Measurements from ENCODE around the gene CHD9. TPM values are rescaled to one million over a fixed set of nuclear protein-coding genes. Genes with fewer than 3 reads are reported as not detected.

Gene CHD9, protein sequence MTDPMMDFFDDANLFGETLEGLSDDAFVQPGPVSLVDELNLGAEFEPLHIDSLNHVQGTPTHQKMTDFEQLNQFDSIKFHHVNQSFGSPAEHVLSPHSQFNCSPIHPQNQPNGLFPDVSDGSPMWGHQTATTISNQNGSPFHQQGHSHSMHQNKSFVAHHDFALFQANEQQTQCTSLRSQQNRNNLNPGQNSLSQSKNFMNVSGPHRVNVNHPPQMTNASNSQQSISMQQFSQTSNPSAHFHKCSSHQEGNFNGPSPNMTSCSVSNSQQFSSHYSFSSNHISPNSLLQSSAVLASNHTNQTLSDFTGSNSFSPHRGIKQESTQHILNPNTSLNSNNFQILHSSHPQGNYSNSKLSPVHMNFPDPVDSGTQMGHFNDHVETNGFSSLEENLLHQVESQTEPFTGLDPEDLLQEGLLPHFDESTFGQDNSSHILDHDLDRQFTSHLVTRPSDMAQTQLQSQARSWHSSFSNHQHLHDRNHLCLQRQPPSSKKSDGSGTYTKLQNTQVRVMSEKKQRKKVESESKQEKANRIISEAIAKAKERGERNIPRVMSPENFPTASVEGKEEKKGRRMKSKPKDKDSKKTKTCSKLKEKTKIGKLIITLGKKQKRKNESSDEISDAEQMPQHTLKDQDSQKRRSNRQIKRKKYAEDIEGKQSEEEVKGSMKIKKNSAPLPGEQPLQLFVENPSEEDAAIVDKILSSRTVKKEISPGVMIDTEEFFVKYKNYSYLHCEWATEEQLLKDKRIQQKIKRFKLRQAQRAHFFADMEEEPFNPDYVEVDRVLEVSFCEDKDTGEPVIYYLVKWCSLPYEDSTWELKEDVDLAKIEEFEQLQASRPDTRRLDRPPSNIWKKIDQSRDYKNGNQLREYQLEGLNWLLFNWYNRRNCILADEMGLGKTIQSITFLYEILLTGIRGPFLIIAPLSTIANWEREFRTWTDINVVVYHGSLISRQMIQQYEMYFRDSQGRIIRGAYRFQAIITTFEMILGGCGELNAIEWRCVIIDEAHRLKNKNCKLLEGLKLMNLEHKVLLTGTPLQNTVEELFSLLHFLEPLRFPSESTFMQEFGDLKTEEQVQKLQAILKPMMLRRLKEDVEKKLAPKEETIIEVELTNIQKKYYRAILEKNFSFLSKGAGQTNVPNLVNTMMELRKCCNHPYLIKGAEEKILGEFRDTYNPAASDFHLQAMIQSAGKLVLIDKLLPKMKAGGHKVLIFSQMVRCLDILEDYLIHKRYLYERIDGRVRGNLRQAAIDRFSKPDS (N-terminal part only)
- 10 to 100 TPM; 19.8 to 44.3 (median 30.2) TPM for total RNA-seq
- long read RNA-seq, partial matches to known transcripts = 2 of 3 reads
- long read RNA-seq, other reads (novel, unspliced or antisense) = 0 of 3 reads

DNA sequence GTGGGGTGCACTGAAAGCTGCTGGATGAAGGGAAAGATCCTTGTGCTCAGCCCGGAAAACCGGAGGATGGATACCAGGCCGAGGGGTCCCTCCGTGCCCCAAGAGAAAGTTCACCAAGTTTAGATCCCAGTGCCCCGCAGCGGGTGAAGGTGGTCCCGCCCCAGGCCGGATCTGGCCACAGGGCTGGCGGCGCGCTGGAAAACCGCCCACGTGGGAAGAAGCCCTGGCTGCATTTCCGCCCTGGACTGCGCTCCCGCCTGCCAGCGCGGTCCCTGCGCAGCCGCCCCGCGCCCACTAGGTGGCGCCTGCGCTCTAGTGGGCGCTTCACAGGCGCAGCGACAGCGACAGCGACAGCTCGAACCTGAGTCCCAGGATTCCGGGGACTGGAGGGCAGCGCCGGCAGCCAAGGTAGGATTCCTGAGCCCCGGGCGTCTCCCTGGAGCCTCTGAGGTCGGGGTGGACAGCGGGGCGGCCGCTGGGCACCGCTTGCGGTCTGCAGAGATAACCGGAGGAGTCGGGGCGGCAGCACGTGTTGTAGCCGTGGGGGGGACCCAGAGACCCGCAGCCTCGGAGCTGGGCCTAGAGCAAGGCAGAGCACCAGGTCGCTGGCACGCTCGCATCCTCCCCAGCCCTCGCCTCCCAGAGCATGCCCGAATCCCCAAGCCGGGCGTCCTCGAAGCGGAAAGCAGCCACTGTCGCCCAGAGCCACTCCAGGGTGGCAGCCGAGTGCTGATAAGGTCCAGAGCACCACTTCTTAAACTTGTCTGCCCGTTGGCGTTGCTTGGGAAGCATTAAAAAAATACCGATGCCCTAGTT is at the start of gene CHD9:
Gene CHD9 (plus strand): TSS at position 322 of the 816 bp plus-strand sequence. CDS start 101,099 bp downstream, outside the sequence.
- H3K4me1 ChIP-seq = peaks cover 0 to 55% (median 16%) of the 10 kb centered on the region in 4 donors
- H3K27me3 ChIP-seq = no peaks in the 10 kb centered on the region
- H3K4me3 ChIP-seq = peak within 1 kb of the TSS; percentile 67 to 81 (median 81)
- intact Hi-C loops (cut with DNase I) = loop anchor here in 1 of 2 donors (5.0 kb wide), 1 partner anchor 72 kb away; no protein-coding TSS in a partner anchor
- no peaks in the 10 kb centered on the region for H3K36me3 ChIP-seq
- ATAC-seq (peak; percentile 84 to 95 (median 89)), DNase-seq (peak; percentile 88 to 90 (median 89))
- no peaks in the 10 kb centered on the region for H3K9me3 ChIP-seq
- WGBS (ENCODE audit: insufficient coverage, low coverage, low lambda C conversion rate, missing lambda C conversion rate) = under 1% methylated on average over 24 of the region's 62 CpGs
- TF ChIP-seq POLR2A (IDR thresholded peaks at IDR 0.05) = peak; percentile 71
- TF ChIP-seq, protein P1, sequence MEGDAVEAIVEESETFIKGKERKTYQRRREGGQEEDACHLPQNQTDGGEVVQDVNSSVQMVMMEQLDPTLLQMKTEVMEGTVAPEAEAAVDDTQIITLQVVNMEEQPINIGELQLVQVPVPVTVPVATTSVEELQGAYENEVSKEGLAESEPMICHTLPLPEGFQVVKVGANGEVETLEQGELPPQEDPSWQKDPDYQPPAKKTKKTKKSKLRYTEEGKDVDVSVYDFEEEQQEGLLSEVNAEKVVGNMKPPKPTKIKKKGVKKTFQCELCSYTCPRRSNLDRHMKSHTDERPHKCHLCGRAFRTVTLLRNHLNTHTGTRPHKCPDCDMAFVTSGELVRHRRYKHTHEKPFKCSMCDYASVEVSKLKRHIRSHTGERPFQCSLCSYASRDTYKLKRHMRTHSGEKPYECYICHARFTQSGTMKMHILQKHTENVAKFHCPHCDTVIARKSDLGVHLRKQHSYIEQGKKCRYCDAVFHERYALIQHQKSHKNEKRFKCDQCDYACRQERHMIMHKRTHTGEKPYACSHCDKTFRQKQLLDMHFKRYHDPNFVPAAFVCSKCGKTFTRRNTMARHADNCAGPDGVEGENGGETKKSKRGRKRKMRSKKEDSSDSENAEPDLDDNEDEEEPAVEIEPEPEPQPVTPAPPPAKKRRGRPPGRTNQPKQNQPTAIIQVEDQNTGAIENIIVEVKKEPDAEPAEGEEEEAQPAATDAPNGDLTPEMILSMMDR (IDR thresholded peaks at IDR 0.05) = peak; percentile 99 to 100 (median 100)
- peak within 1 kb of the TSS; percentile 83 to 89 (median 83) for H3K27ac ChIP-seq

DNA sequence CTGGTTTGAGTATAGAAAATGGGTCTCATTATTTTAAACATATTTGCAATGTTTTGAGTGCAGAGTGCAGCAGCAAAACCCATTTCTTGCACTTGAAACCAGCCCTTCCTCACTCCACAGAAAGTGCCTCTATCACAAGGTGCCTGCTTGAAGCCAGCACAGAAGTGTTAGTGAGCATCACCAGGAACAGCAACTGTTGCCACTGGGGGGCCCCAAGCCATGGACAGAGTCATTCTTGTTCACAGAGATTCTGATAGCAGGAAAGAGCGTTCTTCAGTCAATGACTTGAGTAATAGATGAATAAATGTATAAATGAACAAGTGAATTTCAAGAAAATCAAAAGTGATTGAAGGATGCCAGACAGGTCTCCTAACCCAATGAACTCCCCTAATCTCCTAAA is 47.7 kb upstream of the CHD9 start:
- ATAC-seq = no peak
- intact Hi-C loops (cut with DNase I) = no loop called here
- 70% methylated on average over 1 of the region's 1 CpG for WGBS (ENCODE audit: insufficient coverage, low coverage, low lambda C conversion rate, missing lambda C conversion rate)

DNA sequence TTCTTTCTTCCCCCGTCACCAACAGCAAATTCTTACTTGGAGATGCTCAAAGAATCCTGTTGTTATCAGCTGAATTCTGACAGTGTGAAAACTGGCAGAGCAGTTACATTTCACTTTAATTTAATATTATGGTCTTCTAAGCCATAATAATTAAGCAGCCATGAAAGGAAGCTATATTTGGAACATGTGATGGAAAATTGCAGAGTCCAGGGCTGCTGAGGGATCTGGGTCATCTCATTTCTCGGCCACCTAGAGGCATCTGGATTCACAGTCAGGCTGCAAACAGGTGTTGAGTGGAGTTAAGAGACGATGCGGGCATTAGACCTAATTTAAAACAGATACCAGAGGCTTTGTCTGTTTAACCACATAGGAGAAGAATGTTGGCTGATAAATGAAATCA is 40.5 kb upstream of the CHD9 start:
- no peak for DNase-seq
- WGBS (ENCODE audit: insufficient coverage, low coverage, low lambda C conversion rate, missing lambda C conversion rate) = 36% methylated on average over 4 of the region's 4 CpGs
- Histone ChIP-seq H3K4me1 (no peaks in the 10 kb centered on the region), H3K27ac (no peak overlapping the region), H3K9me3 (no peaks in the 10 kb centered on the region), H3K36me3 (no peaks in the 10 kb centered on the region), H3K27me3 (no peaks in the 10 kb centered on the region), H3K4me3 (no peak overlapping the region)
- TF ChIP-seq, protein P1 (IDR thresholded peaks at IDR 0.05) = no peak
- TF ChIP-seq POLR2A (IDR thresholded peaks at IDR 0.05) = no peak
- ATAC-seq = no peak
- intact Hi-C loops (cut with DNase I) = no loop called here

More for the DNA sequence above, 47.7 kb upstream of the CHD9 start:
- TF ChIP-seq, protein P1 (IDR thresholded peaks at IDR 0.05) = peak in 1 of 4 donors; percentile 16
- no peak for TF ChIP-seq POLR2A (IDR thresholded peaks at IDR 0.05)
- no peak overlapping the region for H3K27ac ChIP-seq
- no peak for DNase-seq
- H3K9me3 ChIP-seq = no peaks in the 10 kb centered on the region
- H3K4me1 ChIP-seq = no peaks in the 10 kb centered on the region
- H3K4me3 ChIP-seq = no peak overlapping the region
- H3K36me3 ChIP-seq = no peaks in the 10 kb centered on the region
- H3K27me3 ChIP-seq = no peaks in the 10 kb centered on the region
